ENCODE results near the gene PATZ1.

PATZ1 gene

GRCh38 chr22:31282748-31283468, 63.2 kb downstream of the PATZ1 start:
- DNase-seq (ENCODE audit: low read depth in 2 of 2), result no peak

GRCh38 chr22:31281733-31282132, 64.4 kb downstream of the PATZ1 start:
- DNase-seq (ENCODE audit: low read depth in 2 of 2), result no peak

GRCh38 chr22:31279821-31280505, 66.2 kb downstream of the PATZ1 start:
- DNase-seq (ENCODE audit: low read depth in 2 of 2), result no peak

GRCh38 chr22:31279327-31279669, 66.8 kb downstream of the PATZ1 start:
- no peak for DNase-seq (ENCODE audit: low read depth in 2 of 2)

- DNase-seq (ENCODE audit: low read depth in 2 of 2), result no peak
Observed at GRCh38 chr22:31278626-31279326, 67.4 kb downstream of the PATZ1 start.

GRCh38 chr22:31278151-31278621, 68.0 kb downstream of the PATZ1 start:
- no peak for DNase-seq (ENCODE audit: low read depth in 2 of 2)

- no peak for DNase-seq (ENCODE audit: low read depth in 2 of 2)
Observed at GRCh38 chr22:31277741-31278140, 68.4 kb downstream of the PATZ1 start.

GRCh38 chr22:31276426-31277167, 69.5 kb downstream of the PATZ1 start:
- DNase-seq (ENCODE audit: low read depth in 2 of 2), result no peak
